Activated CD4-positive, alpha-beta T cell treated with anti-CD3 and anti-CD28 coated beads, Interleukin-2, amount 50 U/mL, for 16 hours (primary cell): ENCODE results near the gene PDIA6.

Experiments
- DNase-seq: peaks from one replicate; pipeline ENCODE4 v3.0.0-alpha.2; 2020

The PDIA6 gene

DNA sequence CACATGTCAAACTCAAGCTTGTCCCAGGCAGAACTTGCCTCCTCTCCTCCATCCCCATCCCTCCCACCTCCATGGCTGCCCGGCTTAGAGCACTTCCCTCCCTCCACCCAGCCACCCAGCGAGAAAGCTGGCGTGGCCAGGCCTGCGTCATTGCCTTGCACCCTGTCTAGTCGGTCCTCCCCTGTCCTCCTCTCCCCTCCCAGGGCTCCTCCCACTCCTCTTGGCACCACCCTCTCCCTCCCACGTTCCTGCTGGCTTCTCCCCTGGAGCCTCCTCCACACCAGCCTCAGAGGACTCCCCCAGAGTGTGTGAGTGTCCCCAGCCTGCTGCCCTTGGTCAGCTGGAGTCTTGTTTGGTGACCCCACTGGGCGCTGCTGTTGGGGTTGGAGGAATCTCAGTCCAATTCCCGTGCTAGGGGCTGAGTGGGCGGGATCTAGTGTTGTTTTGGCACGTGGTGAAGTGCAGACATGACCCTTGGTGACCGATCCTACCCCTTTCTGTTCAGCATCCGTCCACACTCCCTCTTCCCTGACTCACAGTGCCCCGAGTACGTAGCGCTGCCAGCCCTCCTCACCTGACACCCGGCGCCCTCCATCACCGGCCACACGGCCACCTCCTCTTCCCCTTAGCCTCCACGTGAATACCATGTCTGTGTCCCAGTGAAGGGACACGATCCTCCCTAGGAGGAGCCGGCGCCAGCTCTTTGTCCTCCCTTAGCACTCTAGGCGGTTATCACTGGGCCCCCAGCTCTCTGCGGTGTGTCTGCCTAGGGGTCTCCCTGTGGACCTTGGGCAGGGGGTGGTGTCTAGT is 49.7 kb downstream of the PDIA6 start:
- no peak for DNase-seq

DNA sequence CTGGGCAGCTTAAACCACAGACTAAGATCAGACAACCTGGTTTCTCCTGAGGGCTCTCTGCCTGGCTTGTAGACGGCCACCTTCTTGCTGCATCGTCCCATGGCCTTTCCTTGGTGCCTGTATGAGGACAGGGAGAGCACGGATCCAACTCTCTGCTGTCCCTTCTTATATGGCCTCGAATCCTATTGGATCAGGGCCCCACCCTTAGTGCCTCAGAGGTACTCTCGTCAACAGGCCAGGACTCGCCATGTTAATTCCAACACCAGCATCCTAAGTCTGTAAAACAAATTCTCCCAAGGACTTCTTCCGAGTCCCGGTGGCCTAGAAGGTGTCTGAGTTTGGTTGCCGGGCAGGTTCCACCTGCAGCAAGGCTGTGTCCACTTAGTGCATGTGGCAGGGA is 51.0 kb downstream of the PDIA6 start:
- no peak for DNase-seq

DNA sequence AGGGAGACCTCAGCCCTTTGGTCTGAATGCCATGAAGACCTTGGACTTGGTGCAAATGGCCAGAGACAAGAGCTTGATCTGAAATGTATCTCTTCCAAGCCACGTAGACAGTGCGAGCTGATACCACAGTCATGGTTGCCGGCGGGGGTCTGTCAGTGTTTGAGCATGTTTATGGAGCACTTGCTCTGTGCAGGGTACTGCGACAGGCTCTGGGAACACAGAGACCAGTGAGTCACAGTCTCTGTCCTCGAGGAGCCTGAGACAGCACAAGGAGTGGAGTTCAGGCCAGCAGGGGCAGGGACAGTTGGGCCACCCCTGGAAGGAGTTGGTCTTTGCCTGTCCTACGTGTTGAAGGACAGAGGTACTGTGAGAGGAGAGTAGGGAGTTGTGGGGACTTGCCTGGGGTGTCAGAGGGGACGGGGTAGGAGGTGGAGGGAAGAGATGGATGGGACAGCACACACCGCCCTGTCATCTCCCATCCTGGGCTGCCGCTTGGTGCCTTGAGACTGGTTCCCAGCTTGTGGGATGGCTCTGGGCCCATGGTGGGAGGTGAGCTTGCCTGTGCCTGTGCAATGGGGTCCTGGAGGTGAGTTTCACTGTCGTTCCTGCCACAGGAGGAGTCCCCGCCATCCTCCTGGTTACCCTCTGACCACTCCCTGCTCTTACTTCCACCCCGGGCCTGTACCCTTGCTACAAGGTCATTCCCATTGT is 51.6 kb downstream of the PDIA6 start:
- no peak for DNase-seq

DNA sequence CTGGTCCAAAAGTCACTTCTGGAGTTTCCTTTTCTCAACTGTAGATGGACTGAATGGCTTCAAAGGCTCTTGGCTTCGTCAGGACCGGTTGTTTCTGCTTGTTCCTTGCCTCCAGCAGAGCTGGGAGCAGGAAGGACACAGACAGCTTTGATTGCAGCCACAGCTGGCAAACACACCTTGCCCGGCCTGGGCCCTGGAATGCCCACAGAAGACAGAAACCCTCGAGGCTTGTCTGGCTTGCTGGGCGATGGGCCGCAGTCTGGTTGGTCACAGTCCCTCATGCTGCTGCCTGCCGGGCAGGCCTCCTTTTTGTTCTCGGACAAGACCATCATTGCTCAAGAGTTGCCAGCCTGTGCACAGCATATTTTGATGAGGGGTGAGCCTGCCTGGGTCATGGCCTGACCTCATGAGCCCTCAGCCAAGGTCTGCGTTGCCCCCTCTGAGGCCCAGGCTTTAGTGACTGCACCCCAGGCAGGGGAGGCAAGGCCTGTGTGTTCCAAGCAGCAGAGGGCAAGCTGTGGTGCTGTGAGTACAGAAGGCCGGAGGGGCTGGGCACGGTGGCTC is 53.4 kb downstream of the PDIA6 start:
- DNase-seq: no peak

DNA sequence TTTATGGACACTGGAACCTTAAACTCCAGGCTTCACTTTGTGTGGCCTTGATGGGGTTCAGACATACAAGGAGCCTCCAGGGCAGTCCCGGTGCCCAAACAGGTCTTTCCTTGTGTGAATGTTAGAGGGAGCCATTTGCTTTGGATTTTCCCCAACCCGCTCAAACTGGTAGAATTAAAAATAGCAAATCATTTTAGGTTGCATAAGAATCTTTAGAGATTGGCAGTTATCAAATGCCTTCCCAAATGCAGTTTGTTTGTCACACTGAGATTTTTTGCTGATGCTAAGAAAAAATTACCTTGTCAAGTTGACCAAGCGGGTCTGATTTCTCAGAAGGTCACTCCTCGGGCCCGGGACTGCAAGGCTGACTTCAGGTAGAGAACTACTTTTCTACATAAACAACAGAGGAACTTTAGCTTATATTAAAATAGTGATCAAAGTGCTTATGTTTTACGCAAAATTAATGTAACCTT is 54.7 kb downstream of the PDIA6 start:
- DNase-seq: no peak

DNA sequence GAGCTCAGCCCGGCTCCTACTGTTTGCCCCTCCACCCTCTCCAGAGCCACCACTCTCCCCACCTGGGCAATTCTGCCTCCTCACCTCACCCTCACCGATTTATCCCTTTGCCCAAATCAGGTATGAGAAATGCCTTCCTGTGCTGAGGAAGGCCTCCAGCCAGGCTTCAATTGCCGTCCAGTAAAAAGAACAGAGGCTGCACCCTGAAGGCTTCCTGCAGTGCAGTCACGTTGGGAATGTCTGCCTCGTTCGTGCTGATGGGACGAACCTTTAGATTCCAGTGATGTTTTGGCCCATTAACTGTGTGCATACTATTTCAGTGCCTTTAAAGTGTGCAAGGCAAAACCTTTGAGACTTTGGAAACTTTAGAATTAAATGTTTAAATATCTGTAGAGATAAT is 57.0 kb downstream of the PDIA6 start:
- DNase-seq: no peak

DNA sequence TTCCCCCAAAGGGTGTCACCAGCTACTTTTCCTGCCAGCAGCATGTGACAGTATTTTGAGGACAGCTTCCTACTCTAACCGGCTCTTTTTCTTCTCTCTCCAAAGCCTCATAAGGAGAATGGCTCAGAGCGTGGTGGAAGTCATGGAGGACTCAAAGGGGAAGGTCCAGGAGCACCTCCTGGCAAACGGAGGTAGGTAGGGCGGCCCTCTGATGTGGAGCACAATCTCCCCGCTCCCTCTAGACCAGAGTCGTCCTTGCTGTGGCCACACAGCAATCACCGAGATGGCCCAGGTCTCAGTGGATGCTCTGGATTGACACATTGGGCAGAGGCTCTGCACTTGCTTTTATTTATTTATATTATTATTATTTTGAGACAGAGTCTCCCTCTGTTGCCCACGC is 58.7 kb downstream of the PDIA6 start:
- DNase-seq: no peak

DNA sequence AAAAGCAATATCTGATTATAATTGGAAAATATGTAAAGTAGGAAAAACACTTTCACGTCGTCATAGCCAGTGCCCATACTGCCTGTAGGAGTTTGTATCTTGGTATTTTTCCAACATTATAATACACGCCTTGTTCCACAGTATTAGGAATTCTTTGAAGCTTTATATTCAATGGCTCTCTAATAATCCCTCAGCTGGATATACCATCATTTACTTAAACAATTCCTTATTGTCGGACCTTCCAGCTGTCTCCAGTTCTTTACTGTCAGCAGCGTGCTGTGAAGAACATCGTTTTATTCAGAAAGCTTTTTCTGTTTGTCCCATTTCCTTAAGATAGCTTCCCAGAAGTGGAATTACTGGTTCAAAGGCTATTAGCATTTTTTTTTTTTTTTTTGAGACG is 59.4 kb downstream of the PDIA6 start:
- DNase-seq: no peak

DNA sequence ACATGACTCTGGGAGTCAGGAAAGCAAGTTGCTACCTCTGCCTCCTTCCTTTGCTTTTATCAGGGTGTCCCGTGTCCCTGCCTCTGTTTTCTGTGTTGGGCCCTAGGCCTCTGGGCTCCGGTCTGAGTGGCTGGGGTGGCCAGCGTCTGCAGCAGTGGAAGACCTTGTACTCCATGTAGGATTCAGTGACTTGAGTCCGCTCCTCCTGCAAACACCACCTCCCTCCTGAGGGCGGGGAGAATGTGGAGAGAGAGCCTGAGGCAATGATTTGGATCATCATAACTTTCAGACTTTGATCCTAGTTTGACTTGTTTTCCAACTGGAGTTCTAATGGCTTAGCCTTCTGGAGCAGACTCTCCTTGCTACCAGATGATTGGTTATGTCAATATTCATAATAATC is 60.3 kb downstream of the PDIA6 start:
- DNase-seq: no peak

DNA sequence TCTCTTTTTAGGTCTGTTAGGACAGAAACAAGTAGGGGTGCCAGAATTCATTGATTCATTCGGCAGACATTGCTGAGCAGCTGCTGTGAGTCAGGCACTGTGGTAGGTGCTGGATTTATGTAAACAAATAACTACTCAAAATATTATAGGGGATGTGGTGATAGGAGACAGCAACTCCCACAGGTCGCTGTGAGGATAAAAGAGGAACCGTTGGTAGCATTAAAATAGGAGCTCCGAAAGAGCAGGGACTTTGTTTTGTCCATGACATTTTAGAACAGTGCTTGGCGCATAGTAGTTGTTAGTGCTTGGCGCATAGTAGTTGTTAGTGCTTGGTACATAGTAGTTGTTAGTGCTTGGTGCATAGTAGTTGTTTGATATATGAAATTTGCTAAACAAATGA is 62.0 kb downstream of the PDIA6 start:
- DNase-seq: no peak

DNA sequence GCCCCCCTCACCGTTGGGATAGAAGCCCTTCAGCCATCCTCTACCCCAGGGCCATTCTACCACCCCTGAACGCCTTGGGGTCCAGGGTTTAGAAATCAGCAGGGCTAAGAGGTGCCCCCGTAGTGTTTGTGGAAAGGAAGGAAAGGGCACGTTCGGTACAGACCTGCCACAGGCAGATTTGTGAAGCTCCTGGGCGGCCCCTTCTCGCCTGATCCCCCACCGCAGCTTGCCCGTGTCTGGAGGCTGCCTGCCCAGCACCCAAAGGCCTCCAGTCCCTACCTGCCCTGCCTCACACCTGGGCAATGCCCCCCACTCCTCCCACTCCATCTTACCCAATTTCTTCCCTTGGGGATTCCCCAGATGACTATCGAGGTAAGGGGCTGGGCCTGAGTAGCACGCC is 69.9 kb downstream of the PDIA6 start:
- no peak for DNase-seq

DNA sequence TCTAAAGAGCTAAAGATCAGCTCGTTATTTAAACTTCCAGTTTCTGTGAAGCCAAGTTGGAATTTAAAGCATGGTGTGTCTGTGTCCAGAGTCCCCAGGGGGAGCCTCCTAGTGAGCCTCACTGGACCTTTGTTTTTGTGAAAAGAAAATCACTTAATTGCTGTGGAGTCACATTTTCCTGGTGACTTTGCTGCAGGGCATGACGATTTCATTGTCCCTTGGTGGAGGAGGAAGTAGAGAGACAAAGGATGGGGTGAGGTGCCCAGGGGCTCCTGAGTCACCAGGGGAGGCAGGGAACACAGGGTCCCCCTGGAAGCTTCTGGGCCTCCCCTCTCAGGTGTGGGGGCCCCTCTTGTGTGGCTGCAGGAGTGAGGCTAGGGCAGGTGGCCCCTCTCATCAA is 71.4 kb downstream of the PDIA6 start:
- DNase-seq: no peak

DNA sequence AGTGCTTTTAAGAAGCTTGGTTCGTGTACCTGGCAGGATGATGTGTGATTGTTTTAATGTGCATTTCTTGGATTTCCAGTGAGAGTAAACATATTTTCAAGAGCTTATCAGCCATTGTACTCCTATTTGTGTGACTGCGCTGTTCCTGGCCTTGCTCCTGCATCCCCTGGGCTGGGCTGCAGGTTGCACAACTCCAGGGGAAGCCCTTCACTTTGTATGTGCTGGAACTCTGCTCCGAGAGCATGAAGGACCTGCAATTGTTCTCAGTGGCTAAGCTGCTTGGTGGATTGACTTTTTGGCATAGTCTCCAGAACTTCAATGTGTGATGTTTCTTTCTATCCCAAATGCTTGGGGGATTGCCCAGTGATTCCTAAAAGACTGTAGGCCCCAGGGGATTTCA is 72.4 kb downstream of the PDIA6 start:
- DNase-seq: no peak

DNA sequence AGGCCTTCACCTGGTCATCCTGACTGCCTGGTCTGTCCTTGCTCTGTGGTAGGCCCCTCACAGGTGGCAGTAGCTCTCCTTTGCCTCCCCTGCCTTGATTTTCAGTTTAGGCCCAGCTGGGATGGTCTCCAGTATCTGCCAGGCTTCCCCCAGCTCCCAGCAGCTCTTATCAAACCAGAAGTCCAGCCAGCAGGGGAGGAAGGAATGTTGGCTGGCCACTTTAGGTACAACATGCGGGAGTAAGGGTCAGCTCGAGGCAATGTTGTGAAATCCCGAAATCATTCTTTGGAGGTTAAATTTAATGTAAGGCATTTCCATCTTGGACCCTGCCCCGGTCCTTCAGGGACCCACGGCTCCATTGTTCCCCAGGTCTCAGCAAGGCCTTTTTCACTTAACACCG is 74.4 kb downstream of the PDIA6 start:
- DNase-seq: no peak

DNA sequence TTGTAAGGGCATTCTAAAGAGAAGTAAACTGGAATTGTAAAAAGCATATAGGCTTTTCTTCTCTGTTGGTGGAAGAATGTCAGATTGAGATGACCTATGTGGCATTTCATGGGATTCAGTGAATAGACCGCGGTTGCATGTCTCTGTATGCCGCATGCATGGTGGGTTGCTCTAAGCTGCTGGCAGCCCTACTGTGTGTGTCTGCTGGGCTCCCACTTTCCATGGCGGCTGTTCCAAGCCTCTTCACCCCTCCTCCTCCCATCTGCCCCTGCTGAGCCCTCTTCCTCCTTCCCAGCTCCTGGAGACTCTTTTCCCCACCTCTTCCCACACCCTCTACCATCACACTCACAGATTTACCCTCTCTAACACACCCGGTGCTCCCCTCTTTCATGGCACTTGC is 78.6 kb downstream of the PDIA6 start:
- DNase-seq: no peak

DNA sequence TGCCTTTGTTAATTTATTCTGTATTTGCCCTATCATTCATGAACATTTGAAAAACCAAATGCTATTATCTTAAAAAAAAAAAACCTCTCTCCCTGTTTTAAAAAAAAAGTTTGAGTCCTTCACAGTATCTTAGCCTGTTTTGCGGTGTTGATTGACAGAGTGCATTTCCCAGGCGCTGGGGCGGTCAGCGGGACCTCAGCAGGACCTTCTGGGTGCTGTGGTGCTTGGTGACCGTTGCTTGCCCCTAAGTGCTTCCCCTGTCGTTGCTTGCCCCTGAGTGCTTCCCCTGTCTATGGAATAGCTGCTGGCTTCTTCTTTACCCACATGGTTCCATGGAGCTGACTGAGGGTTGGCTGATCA is 79.0 kb downstream of the PDIA6 start:
- DNase-seq: no peak
